SK-N-SH (cell line): Measurements from ENCODE around the gene NAALADL2. TPM values are rescaled to one million over a fixed set of nuclear protein-coding genes. Genes with fewer than 3 reads are reported as not detected.

Source experiments
- CTCF ChIA-PET: fragments of 300-600, 350-600 bp; formaldehyde crosslinking; extraction: SDS; loops from one replicate; lab custom pipeline; 2021; lab: Yijun Ruan, JAX
- POLR2A ChIA-PET: fragments of 350-600 bp; sonication (Branson Sonifier 250); formaldehyde crosslinking; extraction: SDS; loops from one replicate; lab custom pipeline; 2020; ENCODE audit warnings: antibody characterized with exemption, inconsistent platforms; lab: Yijun Ruan, JAX
- DNase-seq: peaks from one replicate; pipeline ENCODE4 v3.0.0; 2012
- H2AFZ ChIP-seq: fragments of 200-600 bp; sonication (generic); 2 replicates; pipeline ENCODE4 v1.8.1; 2016; ENCODE audit warnings: antibody characterized with exemption, mild to moderate bottlenecking, low read depth
- H3F3A ChIP-seq: fragments of 200-600 bp; sonication (generic); replicated peaks from 2 replicates; pipeline ENCODE3; 2016; ENCODE audit warnings: antibody characterized with exemption, mild to moderate bottlenecking; ENCODE audit not compliant: insufficient read depth
- H3K27ac ChIP-seq, 2 experiments: fragments of 200-500 bp in 1 of 2; fragments of 200-600 bp in 1 of 2; sonication (Bioruptor generic) in 1 of 2; sonication (generic), shearing (Covaris generic) in 1 of 2; 2 replicates each; pipeline versions ENCODE4 v1.5.1 to v1.6.1; 2014 to 2016; ENCODE audit warnings: low read depth in 2 of 2, inconsistent platforms in 1 of 2, low read length in 1 of 2, mild to moderate bottlenecking in 1 of 2, mixed read lengths in 1 of 2
- H3K27me3 ChIP-seq: fragments of 200-600 bp; sonication (generic), shearing (Covaris generic); 2 replicates; pipeline ENCODE4 v1.6.1; 2016; ENCODE audit warnings: mixed run types; ENCODE audit not compliant: insufficient read depth
- H3K36me3 ChIP-seq, 2 experiments: fragments of 200-500 bp in 1 of 2; fragments of 200-600 bp in 1 of 2; sonication (Bioruptor generic) in 1 of 2; sonication (generic) in 1 of 2; replicated peaks in 1 of 2; 2 replicates each; pipeline versions ENCODE3 to v1.5.1; 2014 to 2016; ENCODE audit warnings: low read length in 1 of 2, mild to moderate bottlenecking in 1 of 2; ENCODE audit not compliant: insufficient read depth in 2 of 2, control insufficient read depth in 1 of 2
- H3K4me1 ChIP-seq, 2 experiments: fragments of 200-500 bp in 1 of 2; fragments of 200-600 bp in 1 of 2; sonication (Bioruptor generic) in 1 of 2; sonication (generic), shearing (Covaris generic) in 1 of 2; 2 replicates each; pipeline versions ENCODE4 v1.5.1 to v1.6.1; 2014 to 2016; ENCODE audit warnings: low read depth in 1 of 2, low read length in 1 of 2, mixed run types in 1 of 2; ENCODE audit not compliant: insufficient read depth in 2 of 2, control insufficient read depth in 1 of 2
- H3K4me2 ChIP-seq: fragments of 200-600 bp; sonication (generic), shearing (Covaris generic); 2 replicates; pipeline ENCODE4 v1.6.1; 2017; ENCODE audit warnings: mixed run types
- H3K4me3 ChIP-seq, 2 experiments: fragments of 200-500 bp in 1 of 2; fragments of 200-600 bp in 1 of 2; sonication (Bioruptor generic) in 1 of 2; sonication (generic), shearing (Covaris generic) in 1 of 2; 2 replicates each; pipeline versions ENCODE4 v1.5.1 to v1.8.1; 2014 to 2016; ENCODE audit warnings: low read depth in 2 of 2, inconsistent platforms in 1 of 2, low read length in 1 of 2, mild to moderate bottlenecking in 1 of 2, mixed read lengths in 1 of 2, moderate library complexity in 1 of 2
- H3K79me2 ChIP-seq: fragments of 200-600 bp; sonication (generic); 2 replicates; pipeline ENCODE4 v1.8.1; 2017; ENCODE audit warnings: mild to moderate bottlenecking; ENCODE audit not compliant: insufficient read depth
- H3K9ac ChIP-seq: fragments of 200-600 bp; sonication (generic); 2 replicates; pipeline ENCODE4 v1.6.1; 2017; ENCODE audit warnings: mixed run types
- H3K9me2 ChIP-seq: fragments of 200-600 bp; sonication (generic); 2 replicates; pipeline ENCODE4 v1.6.1; 2017; ENCODE audit warnings: mixed run types
- H3K9me3 ChIP-seq: fragments of 200-600 bp; sonication (generic); 2 replicates; pipeline ENCODE4 v1.6.1; 2017; ENCODE audit warnings: mixed run types, mild to moderate bottlenecking, moderate library complexity
- H4K20me1 ChIP-seq: fragments of 200-600 bp; sonication (generic); 2 replicates; pipeline ENCODE4 v1.6.1; 2017; ENCODE audit warnings: mild to moderate bottlenecking, mixed run types; ENCODE audit not compliant: insufficient read depth
- CHD2 ChIP-seq: fragments of 150-350 bp; IDR thresholded peaks from 2 replicates; pipeline ENCODE4 v1.6.1; 2018; ENCODE audit warnings: low read length; ENCODE audit not compliant: partially characterized antibody
- CTCF ChIP-seq: fragments of 200-600 bp; sonication (generic); IDR thresholded peaks from 2 replicates; pipeline ENCODE4 v1.6.1; 2017; ENCODE audit warnings: antibody characterized with exemption, mild to moderate bottlenecking, moderate library complexity
- EZH2phosphoT487 ChIP-seq: fragments of 200-600 bp; sonication (generic); IDR thresholded peaks from 2 replicates; pipeline ENCODE4 v1.6.1; 2017; ENCODE audit warnings: low read depth, mixed run types, mild to moderate bottlenecking, antibody characterized with exemption, moderate library complexity, borderline replicate concordance
- FOSL2 ChIP-seq: IDR thresholded peaks from 2 replicates; pipeline ENCODE4 v1.4.0; 2012; ENCODE audit warnings: low read depth, mild to moderate bottlenecking, moderate library complexity, borderline replicate concordance
- FOXJ3 ChIP-seq: sonication (generic); formaldehyde crosslinking; IDR thresholded peaks from 2 replicates; pipeline ENCODE4 v1.5.1; 2020; ENCODE audit warnings: mild to moderate bottlenecking, missing genetic modification reagents
- GABPA ChIP-seq: IDR thresholded peaks from 2 replicates; pipeline ENCODE4 v1.4.0; 2012; ENCODE audit warnings: low read depth, mild to moderate bottlenecking
- GATA2 ChIP-seq: sonication (generic); formaldehyde crosslinking; IDR thresholded peaks from 2 replicates; pipeline ENCODE4 v1.5.0; 2020; ENCODE audit warnings: mild to moderate bottlenecking, missing genetic modification reagents
- IRF3 ChIP-seq: fragments of 150-350 bp; IDR thresholded peaks from 2 replicates; pipeline ENCODE4 v1.6.1; 2016; ENCODE audit warnings: mild to moderate bottlenecking, low read depth, low read length
- JUND ChIP-seq: IDR thresholded peaks from 2 replicates; pipeline ENCODE4 v1.4.0; 2012
- MAX ChIP-seq: IDR thresholded peaks from 2 replicates; pipeline ENCODE4 v1.4.0; 2012; ENCODE audit warnings: low read depth
- NFIC ChIP-seq: IDR thresholded peaks from 2 replicates; pipeline ENCODE4 v1.4.0; 2012; ENCODE audit warnings: borderline replicate concordance
- NRF1 ChIP-seq: IDR thresholded peaks from 2 replicates; pipeline ENCODE4 v1.6.1; 2012; ENCODE audit warnings: low read depth, mild to moderate bottlenecking, low read length
- PBX3 ChIP-seq: IDR thresholded peaks from 2 replicates; pipeline ENCODE4; 2012
- REST ChIP-seq: IDR thresholded peaks from 2 replicates; pipeline ENCODE4 v1.6.1; 2012; ENCODE audit warnings: mild to moderate bottlenecking, low read depth, low read length, moderate library complexity
- RFX5 ChIP-seq: IDR thresholded peaks from 2 replicates; pipeline ENCODE4 v1.6.1; 2012; ENCODE audit warnings: mild to moderate bottlenecking, improper control_type of control experiment, low read length
- SIN3A ChIP-seq: IDR thresholded peaks from 2 replicates; pipeline ENCODE4 v1.6.1; 2012; ENCODE audit warnings: low read depth, mild to moderate bottlenecking, low read length, moderate library complexity, borderline replicate concordance
- SMC3 ChIP-seq: IDR thresholded peaks from 2 replicates; pipeline ENCODE4 v1.6.1; 2012; ENCODE audit warnings: low read depth, low read length, improper control_type of control experiment
- TEAD4 ChIP-seq: IDR thresholded peaks from 2 replicates; pipeline ENCODE4 v1.4.0; 2012; ENCODE audit warnings: mild to moderate bottlenecking, borderline replicate concordance; ENCODE audit not compliant: insufficient read depth
- USF1 ChIP-seq: IDR thresholded peaks from 2 replicates; pipeline ENCODE4 v1.4.0; 2012; ENCODE audit warnings: low read depth, borderline replicate concordance
- ZBTB33 ChIP-seq: IDR thresholded peaks from 2 replicates; pipeline ENCODE4 v1.4.0; 2012; ENCODE audit warnings: low read depth, borderline replicate concordance
- WGBS: methylation state at CpG from one replicate; pipeline ENCODE4 v1.1.6; 2017; ENCODE audit warnings: low lambda C conversion rate; 5-methylcytosine and 5-hydroxymethylcytosine counted together
- polyA plus RNA-seq, 3 experiments: library from polyadenylated mRNA; depleted of rRNA; stranded (reverse); fragments of >200 nt; gene quantifications; 2 replicates each; pipeline ENCODE4 v1.2.3, GENCODE V29; 2012

Gene NAALADL2
- polyA plus RNA-seq, 1 of the 3 experiments (the other 2 are of a cell fraction): 1.2 TPM

GRCh38 chr3:175179055-175179454, 319.9 kb downstream of the NAALADL2 start (continued):
- TF ChIP-seq CTCF (no peak), JUND (no peak)

- ChIA-PET POLR2A (no interaction called here), CTCF (no interaction called here)
- Histone ChIP-seq H4K20me1 (no peaks in the 10 kb centered on the region), H3K27me3 (no peaks in the 10 kb centered on the region), H3K36me3 (no peaks in the 10 kb centered on the region), H2AFZ (no peak overlapping the region), H3K27ac (no peak overlapping the region), H3K4me3 (no peak overlapping the region), H3K4me2 (no peak overlapping the region), H3K9ac (no peak overlapping the region), H3K79me2 (no peaks in the 10 kb centered on the region), H3K9me3 (peaks cover under 1% of the 10 kb centered on the region; the same call in 1 of the 2 replicates), H3F3A (no peaks in the 10 kb centered on the region), H3K4me1 (no peaks in the 10 kb centered on the region; a peak in 1 of 4 replicates), H3K9me2 (no peaks in the 10 kb centered on the region)
- no peak for DNase-seq
- WGBS: 83% methylated on average over 3 of the region's 3 CpGs
- no peak for TF ChIP-seq SIN3A
- no peak for TF ChIP-seq RFX5
- TF ChIP-seq CHD2: no peak
- TF ChIP-seq SMC3: no peak
- no peak for TF ChIP-seq USF1
- no peak for TF ChIP-seq FOSL2
- no peak for TF ChIP-seq EZH2phosphoT487
- TF ChIP-seq REST: no peak
- no peak for TF ChIP-seq MAX
- TF ChIP-seq NRF1: no peak
- TF ChIP-seq IRF3: no peak
- no peak for TF ChIP-seq ZBTB33
- no peak for TF ChIP-seq TEAD4
- no peak for TF ChIP-seq GATA2 (CRISPR knock-in tag)
- no peak for TF ChIP-seq GABPA
- TF ChIP-seq PBX3: no peak
- TF ChIP-seq NFIC: no peak
- no peak for TF ChIP-seq FOXJ3 (CRISPR knock-in tag)
Measured at GRCh38 chr3:175184392-175184791, 325.3 kb downstream of the NAALADL2 start.
